Epithelial cell of esophagus (primary cell): ENCODE measurements around the gene CEP128.

Experiments
- DNase-seq: peaks from one replicate; pipeline ENCODE4 v3.0.0; 2010; ENCODE audit warnings: low read depth
- H3K4me3 ChIP-seq: 2 replicates; pipeline ENCODE4 v1.5.1; 2011; ENCODE audit warnings: mild to moderate bottlenecking, low read length, control low read depth
- CTCF ChIP-seq: IDR thresholded peaks from 2 replicates; pipeline ENCODE4 v1.5.1; 2011; ENCODE audit warnings: low read depth, mild to moderate bottlenecking, low read length, control low read depth, inconsistent platforms; ENCODE audit not compliant: insufficient read depth; ENCODE audit errors: missing control alignments

The CEP128 gene

GRCh38 chr14:80959496-80959895 lies 18.0 kb upstream of the CEP128 start:
- TF ChIP-seq CTCF: no peak
- H3K4me3 ChIP-seq: no peak overlapping the region
- no peak for DNase-seq

- TF ChIP-seq CTCF: no peak
- no peak overlapping the region for H3K4me3 ChIP-seq
- DNase-seq: no peak
Observed at GRCh38 chr14:80958939-80959338, 17.4 kb upstream of the CEP128 start.

- H3K4me3 ChIP-seq: no peak overlapping the region
- no peak for TF ChIP-seq CTCF
- no peak for DNase-seq
Observed at GRCh38 chr14:80958226-80958625, 16.7 kb upstream of the CEP128 start.

GRCh38 chr14:80957613-80958012 lies 16.1 kb upstream of the CEP128 start:
- H3K4me3 ChIP-seq: no peak overlapping the region
- no peak for TF ChIP-seq CTCF
- DNase-seq: no peak

- no peak overlapping the region for H3K4me3 ChIP-seq
- DNase-seq: no peak
- TF ChIP-seq CTCF: no peak
Observed at GRCh38 chr14:80956922-80957321, 15.4 kb upstream of the CEP128 start.

GRCh38 chr14:80956102-80956501 lies 14.6 kb upstream of the CEP128 start:
- DNase-seq: no peak
- H3K4me3 ChIP-seq: no peak overlapping the region
- TF ChIP-seq CTCF: no peak

GRCh38 chr14:80955416-80955941 lies 13.9 kb upstream of the CEP128 start, which contains the start of gene TSHR:
TSS of gene TSHR (plus strand) at chr14:80955621. CDS start at chr14:80955681, 60 bp downstream.
- DNase-seq: no peak
- TF ChIP-seq CTCF: no peak
- H3K4me3 ChIP-seq: peak within 1 kb of the TSS; percentile 48
